GM11168 (cell line): ENCODE data around the gene CDYL.

Experiments used
- in situ Hi-C: fragments of 300-500 bp; cut with MboI; formaldehyde crosslinking; loops from one replicate; pipeline ENCODE4 v1.12.0; 2022; ENCODE audit warnings: low sequenced_read_pairs; ENCODE audit not compliant: unreplicated experiment

The CDYL gene

DNA sequence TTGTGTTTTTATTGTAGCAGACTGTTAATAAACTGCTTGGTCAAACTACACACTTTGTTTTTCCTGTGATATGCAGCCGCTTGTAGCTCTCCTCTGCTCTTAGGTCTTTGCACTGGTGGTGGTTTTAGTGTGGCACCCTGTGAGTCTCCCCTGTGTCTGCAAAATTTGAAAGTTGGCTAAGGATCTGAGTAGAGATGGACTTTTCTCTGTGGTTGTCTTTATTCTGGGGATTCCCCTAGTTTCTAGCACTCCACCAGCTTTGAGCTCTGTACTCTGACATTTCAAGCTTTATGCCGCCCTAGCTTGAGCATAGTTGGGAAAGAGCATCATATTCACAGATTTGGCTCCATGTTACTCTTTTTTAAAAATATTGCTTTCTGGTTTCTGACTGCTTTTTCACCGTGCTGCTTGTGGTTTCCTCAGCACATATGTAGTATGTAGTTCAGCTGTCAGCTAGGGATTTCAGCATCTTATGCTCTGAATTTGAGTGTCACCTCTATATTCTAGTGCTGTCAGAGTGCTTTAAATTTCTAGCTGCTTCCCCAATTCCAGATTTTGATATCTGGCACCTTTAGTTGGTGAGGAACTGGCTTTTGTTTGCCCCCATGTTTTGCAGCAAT lies 25.4 kb downstream of the CDYL start:
- in situ Hi-C loops = loop anchor here (10.0 kb wide), 1 partner anchor 133 kb away; no protein-coding TSS in a partner anchor

DNA sequence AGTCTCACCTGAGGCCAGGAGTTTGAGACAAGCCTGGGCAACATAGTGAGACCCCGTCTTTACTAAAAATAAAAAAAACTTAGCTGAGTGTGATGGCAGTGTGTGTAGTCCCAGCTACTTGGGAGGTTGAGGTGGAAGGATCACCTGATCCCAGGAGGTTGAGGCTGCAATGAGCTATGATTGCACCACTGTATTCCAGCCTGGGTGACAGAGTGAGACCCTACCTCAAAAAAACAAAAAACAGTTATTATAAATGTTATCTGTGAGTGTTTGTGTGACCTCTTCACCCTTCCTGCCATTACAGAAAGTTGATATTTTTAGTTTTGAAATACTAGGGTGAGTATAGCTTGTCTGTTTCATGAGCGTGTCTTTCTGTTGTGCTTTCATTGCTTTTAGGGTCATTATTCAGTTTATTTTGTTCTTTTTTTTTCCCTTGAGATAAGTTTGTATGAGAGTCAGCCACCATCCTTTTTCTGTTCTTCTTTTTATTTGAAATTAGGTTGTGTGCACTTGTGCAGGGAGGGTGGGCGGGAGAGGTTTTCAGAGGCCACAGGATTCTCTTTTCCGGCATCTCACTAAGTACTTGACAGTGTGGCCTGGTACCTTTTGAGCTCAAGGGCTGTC lies 26.2 kb downstream of the CDYL start:
- in situ Hi-C loops = loop anchor here (10.0 kb wide), 1 partner anchor 132 kb away; no protein-coding TSS in a partner anchor

DNA sequence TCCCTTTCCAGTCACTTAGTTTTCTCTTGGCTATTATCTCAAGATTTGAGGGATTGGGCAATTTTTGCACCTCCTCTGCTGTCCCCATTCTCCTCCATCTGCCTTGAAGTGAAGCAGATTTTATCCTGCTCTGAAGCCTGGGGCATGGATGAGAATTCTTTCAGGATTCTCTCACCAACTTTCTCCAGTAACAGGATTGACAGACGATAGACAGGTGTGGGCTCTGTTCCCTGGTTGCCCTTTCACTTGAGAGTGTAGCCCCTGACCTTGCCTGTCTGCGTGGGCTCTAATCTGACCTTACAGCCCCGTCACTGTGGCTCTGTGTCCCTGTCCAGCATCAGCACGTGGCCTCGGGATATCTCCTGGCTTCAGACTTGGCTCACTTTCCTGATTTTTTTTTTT lies 27.1 kb downstream of the CDYL start:
- in situ Hi-C loops = loop anchor here (10.0 kb wide), 1 partner anchor 131 kb away; no protein-coding TSS in a partner anchor

DNA sequence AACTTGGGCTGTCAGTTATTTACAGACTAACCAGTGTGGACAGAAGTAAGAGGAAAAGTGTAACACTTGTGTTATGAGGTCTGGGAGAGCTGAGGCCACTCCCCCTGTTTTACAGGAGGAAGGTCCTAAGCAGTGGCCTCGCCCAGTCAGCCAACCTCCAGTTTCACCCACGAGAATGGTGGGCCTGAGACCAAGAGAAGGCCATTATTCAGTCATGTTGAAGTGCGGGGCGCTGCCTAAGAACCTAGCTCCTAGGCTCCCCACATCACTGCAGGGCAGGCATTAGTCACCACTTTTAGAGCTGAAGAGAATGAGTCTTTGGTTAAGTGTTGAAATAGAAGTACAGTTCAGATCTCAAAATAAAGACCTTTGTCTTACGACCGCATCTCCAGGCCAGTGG lies 27.9 kb downstream of the CDYL start:
- in situ Hi-C loops = loop anchor here (10.0 kb wide), 1 partner anchor 131 kb away; no protein-coding TSS in a partner anchor

DNA sequence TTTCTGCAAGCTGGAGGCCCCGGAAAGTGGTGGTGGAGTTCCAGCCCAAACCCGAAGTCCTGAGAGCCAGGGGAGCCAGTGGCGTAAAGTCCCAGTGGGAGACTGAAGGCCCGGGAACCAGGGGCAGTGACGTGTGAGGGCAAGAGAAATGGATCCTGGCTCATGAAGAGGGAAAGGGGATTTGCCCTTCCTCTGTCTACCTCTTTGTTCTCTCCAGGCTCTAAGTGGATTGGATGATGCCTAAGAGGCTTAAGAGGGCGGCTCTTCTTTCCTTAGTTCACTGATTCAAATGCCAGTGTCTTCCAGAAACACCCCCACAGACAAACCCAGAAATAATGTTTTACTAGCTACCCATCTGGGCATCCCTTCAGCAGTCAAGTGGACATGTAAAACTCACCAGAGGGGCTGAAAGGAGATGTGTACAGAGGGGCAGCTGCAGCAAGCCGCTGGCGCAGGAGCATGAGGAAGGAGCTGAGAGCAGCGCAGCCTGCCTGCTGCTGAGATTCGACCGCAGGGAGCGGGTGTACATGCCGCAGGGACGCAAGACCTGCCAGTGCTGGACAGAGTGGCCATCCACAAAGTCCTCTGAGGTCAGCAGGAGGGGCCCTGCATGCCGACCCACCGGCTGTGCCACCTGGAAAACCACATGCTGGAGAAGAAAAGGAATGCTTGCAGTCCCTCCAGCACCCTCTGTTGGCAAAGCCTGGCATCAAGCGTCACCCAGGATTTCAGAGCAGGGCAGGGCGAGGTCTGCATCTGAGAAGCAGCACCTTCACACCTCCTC lies 29.5 kb downstream of the CDYL start:
- in situ Hi-C loops = loop anchor here (10.0 kb wide), 1 partner anchor 129 kb away; no protein-coding TSS in a partner anchor

DNA sequence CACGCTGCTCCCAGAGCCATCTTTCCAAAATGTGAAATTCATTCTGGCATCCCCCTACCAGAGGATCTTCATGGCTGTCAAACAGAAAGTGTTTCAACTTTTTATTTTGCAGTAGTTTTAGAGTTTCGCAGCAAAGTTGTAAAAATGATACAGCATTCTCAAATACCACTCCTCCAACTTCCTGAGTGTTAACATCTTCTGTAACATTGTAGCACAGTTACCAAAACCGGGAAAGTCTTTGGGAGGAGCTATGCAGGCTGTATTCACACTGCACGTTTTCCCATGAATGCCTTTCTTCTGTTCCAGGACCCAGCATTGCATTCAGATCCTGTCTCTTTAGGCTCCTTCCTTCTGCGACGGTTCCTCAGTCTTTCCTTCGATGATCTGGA lies 30.1 kb downstream of the CDYL start:
- in situ Hi-C loops = loop anchor here (10.0 kb wide), 1 partner anchor 128 kb away; no protein-coding TSS in a partner anchor

DNA sequence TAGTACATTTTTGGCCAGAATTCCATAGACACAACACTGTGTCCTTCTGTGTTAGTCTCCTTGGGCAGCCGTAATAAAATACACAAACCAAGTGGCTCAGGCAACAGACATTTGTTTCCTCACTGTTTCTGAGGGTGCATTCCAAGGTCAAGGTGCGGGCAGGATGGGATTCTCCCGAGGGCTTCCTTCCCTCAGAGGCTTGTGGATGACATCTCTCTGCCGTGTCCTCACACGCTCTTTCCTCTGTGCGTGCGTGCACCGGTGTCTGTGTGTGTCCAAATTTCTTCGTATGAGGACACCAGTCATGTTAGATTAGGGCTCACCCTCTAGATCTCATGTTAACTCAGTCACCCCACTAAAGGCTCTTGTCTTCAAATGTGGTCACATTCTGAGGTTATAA lies 30.6 kb downstream of the CDYL start:
- in situ Hi-C loops = loop anchor here (10.0 kb wide), 1 partner anchor 128 kb away; no protein-coding TSS in a partner anchor

DNA sequence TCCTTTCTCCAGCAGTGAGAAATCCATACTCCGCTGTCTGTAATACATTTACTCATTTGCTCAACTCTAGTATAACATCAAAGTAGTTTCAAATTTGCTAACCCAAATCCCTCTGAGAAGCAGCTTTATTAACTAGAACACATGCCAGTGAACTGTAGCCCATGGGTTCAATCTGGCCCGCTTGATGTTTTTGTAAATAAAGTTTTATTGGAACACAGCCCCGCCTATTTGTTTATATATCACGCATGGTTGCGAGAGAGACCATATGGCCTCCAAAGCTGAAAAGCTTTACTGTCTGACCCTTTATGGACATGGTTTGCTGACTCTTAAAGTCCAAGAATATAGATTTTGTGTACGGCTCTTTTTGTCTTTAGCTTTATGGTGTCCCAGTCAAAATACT lies 32.2 kb downstream of the CDYL start:
- in situ Hi-C loops = loop anchor here (10.0 kb wide), 1 partner anchor 126 kb away; no protein-coding TSS in a partner anchor

DNA sequence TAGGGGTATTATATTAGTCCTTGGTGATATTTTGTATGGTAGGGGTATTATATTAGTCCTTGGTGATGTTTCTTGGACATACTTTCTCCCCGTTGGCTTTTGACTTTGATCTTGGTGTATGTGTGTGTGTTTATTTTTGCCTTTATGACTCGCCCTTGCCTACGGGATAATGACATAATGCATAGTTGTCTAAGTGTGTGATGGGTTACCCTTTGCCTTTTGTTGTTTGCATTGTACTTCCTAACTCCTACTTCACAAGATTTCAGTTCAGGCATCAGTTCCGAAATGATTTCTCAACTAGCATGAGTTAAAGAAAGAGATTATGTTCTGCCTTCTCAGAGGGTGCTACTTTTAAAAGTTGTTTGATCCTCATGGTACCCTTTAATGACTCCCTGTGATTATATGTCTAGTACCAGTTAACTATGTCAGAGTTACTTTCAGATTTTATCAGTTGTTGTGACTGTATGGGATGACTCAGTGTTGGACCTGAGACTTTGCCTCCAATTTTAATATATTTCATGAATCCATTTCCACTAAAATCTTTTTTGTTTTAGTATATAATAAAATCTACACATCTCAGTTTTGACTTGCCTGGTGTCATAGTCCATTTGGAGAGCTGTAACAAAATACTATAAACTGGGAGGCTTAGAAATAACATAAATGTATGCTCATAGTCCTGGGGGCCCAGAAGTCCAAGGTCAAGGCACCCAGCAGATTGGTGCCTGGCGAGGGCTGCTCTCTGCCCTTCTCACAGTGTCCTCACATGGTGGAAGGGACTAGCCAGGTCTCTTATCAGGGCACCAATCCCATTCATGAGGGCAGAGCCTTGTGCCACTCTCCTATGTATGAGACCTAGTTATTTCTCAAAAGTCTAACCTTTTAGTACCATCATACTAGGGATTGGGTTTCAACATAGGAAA lies 34.1 kb downstream of the CDYL start:
- in situ Hi-C loops = loop anchor here (10.0 kb wide), 1 partner anchor 125 kb away; no protein-coding TSS in a partner anchor

DNA sequence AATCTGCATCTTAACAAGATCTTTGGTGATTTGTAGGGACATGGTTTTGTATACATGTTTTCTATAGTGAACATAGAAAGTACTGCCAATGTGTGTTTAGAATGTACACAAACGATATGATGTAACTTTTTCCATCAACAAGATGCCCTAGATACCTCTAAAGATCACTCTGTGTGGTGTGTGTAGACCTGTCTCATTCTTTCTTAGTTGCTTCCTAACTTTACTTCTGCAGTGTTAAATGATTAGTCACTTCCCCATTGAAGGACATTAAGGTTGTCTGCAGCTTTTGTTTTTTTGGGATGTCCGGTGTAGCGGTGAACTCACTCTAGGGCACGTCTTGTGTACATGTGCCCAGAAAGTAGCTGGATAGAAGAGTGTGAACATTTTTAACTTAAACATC lies 35.9 kb downstream of the CDYL start:
- in situ Hi-C loops = no loop called here

DNA sequence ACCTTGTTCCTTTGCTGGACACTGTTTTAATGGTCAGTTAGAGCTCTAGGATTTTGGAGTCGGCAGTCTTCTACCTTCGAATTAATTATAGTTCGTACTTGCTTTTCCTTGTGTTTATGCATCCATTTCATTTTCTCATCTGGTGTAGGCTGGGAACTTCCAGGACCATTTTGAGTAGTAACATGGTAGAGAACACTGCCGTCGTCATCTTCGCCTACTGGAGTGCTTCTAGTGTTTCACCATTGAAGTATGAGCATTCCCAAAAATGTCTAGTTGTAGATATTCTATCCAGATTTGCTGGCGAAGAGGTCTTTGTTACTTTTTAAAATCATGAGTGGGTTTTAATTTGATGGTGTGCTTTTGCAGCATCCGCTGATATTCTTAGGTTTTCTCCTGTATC lies 36.9 kb downstream of the CDYL start:
- in situ Hi-C loops = no loop called here

DNA sequence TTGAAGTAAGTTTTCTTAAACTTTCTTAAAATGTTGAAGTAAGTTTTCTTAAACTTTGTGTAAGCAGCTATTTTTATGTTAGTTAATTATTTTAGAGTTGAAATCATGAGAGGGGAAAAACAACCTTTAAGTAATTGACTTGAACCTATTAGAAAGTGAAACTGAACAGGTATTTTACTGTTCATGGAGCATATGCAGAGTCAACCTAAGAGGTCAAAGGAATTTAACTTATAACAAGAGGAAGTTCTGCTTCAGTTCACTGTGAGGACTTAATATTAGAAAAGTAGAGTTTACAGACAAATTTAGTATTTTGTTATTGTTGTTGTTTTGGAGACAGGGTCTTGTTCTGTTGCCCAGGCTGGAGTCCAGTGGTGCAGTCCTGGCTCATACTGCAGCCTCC lies 38.0 kb downstream of the CDYL start:
- in situ Hi-C loops = no loop called here

DNA sequence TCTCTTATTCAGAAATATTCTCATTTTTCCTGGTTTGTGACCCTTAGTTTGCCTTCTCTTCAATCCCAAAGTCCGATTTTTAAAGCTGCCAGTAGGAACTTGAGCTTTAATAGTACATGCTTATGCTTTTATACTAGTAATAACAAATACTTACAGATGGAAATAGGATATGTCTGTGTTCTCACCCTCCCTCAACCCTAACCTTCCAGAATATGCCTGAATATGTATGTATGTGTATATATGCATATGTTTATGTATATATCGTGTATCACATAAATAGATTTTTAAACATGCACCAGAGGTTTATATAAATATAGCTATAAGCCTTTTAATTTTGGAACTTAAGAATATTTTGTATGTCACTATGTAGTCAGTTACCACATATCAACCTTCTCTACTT lies 38.8 kb downstream of the CDYL start:
- in situ Hi-C loops = no loop called here

DNA sequence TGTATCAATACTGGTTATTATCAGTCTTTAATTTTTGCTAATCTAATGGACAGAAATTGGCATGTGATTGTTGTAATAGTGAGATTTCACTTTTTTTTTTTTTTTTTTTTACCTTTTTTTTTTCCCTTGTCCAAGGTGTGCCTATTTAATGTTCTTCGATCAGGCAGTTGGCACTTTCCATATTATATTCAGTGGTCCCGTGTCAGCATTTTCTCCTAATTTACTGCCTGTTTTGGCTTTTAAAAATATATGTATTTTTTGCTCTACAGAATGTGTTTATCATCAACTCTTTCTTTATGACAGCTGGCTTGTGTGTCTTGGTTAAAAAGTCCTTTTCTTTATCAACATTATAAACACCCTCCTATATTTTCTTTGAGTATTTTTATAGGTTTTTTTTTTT lies 39.4 kb downstream of the CDYL start:
- in situ Hi-C loops = no loop called here

DNA sequence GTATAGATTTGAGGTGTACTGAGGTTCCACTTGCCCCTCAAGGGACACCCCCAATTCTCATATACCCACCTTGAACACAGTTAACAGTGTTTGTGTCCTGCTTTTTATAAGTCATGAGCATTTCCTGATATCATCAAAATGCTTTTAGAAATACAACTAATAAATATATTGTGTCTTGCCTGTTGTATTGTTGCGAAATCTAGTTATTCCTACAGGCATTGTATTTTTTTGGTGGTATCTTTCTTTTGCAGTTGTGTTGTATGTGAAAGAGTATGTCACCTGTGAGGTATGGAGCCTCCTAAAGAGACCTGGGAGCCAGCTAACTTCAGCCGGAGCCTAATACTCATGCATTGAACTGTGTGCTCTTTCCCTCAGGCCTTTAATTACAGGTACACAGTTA lies 40.7 kb downstream of the CDYL start:
- in situ Hi-C loops = no loop called here

DNA sequence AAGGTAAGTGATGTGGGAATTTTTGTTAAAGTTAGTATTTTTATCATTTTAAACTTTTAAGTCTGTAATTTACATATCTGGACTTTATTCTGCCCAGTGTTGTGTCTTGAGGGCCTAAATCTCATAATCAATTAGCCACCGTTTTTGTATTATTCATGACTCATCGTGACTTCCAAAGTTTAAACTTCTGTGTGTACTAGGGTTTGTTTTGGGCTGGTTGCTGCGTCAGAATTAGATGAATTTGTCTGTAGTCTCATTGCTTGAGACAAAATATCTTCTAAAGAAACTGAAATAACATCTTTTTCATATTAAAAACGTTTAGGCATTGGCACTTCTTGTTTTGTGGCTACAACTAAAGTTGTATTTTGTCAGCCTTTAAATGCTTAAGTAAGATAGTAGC lies 41.3 kb downstream of the CDYL start:
- in situ Hi-C loops = no loop called here

DNA sequence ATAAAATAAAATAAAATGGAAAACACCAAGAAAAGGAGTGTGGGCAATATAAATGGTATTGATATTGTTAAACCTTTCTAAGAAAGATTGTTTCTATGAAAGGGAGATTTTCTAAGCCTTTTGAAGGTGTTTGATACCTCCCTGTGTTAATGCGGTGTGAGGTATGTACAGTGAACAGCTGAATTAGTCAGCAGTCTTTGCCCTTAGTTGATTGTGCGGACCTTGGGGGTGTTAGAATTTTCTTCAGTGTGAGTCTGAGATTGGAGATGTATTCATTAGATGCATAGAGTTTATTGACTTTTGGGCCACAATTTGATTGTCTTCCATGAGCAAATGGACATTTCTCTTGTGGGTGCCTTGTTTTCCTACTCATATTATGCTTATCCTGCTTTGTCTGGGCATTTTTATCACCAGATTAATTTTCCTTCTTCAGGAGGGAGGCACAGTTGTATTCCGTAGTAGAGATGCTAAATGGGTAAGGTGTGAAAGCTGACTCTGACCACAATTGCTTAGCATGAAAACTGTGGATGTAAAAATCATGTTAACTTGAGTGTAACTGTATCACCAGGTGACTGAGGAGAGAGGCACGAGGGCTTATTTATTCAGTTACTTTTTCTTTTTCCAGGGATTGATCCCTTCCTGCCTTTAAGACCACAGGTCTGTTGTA lies 42.2 kb downstream of the CDYL start:
- in situ Hi-C loops = no loop called here

DNA sequence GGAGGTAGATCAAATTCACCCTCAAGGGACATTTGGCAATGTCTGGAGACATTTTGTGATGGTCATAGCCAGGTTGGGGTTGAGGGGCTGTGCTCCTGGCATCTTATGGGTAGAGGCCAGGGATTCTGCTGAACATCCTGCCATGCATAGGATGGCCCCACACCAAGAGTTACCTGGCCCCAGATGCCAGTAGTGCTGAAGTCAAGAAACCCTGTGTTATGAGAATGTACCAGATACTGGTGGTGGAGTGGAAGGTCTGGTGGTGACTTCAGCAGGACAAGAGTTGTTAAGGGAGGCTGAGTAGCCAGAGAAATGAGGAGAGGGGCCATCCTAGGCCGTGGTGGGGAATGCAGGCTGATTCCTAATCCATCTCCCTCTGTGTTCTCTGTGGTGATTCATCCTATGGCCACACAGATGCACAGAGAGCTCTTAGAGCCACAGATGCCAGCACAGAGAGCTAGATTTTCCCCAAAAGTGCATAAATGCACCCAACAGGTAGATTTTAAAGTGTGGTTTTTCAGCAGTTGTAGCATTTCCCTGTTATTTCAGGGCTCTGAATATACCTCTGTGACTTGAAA lies 43.6 kb downstream of the CDYL start:
- in situ Hi-C loops = no loop called here

DNA sequence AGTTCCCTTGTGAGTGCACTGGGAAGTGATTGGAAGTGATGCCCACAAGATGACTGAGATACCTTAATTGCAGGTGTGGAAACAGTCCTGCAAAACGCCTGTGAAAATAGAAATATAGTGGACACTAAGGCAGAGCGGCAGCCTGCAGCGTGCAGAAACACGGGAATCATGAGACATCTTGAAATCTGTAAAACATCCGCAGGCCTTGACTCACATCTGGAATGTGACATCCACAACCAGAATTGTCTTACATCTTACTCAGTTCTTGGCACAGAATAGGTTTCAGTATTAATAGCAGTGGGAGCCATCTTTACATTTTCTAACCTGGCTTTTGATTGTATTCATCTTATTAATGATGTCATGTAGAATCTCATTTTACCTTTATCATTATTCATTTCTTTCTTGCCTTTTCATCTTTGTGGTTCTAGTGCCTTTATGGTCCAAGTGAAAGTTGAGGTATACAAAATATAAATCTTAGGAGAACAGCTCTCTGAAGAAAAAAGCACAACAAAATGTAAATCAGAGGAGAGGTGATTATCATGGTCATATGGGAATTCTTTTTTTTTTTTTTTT lies 44.6 kb downstream of the CDYL start:
- in situ Hi-C loops = no loop called here
